SU-DHL-6 (cell line): Measurements from ENCODE around the gene ZNF138.

Experiments used
- EZH2phosphoT487 ChIP-seq: fragments of 200-600 bp; sonication (generic), shearing (Covaris generic); conservative IDR thresholded peaks from 2 replicates; pipeline ENCODE4 v1.6.1; 2018; ENCODE audit warnings: mild to moderate bottlenecking, antibody characterized with exemption, low read length, moderate library complexity, mixed read lengths
- TF ChIP-seq, protein P1 (sequence below): fragments of 200-600 bp; sonication (generic); IDR thresholded peaks from one replicate; pipeline ENCODE4 v1.5.1; 2017; ENCODE audit warnings: antibody characterized with exemption, mild to moderate bottlenecking, low read length, moderate library complexity; ENCODE audit not compliant: insufficient read depth, poor library complexity, severe bottlenecking

DNA sequence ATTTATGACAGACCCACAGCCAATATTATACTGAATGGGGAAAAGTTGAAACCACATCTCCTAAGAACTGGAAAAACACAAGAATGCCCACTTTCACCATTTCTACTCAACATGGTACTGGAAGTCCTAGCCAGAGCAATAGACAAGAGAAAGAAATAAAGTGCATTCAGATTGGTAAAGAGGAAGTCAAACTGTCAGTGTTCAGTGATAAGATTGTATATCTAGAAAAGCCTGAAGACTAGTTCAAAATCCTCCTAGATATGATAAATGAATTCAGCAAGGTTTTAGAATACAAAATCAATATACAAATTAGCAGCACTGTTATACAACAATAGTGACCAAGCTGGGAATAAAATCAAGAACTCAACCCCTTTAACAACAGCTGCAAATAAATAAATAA is 6.9 kb upstream of the ZNF138 start:
- TF ChIP-seq, protein P1, sequence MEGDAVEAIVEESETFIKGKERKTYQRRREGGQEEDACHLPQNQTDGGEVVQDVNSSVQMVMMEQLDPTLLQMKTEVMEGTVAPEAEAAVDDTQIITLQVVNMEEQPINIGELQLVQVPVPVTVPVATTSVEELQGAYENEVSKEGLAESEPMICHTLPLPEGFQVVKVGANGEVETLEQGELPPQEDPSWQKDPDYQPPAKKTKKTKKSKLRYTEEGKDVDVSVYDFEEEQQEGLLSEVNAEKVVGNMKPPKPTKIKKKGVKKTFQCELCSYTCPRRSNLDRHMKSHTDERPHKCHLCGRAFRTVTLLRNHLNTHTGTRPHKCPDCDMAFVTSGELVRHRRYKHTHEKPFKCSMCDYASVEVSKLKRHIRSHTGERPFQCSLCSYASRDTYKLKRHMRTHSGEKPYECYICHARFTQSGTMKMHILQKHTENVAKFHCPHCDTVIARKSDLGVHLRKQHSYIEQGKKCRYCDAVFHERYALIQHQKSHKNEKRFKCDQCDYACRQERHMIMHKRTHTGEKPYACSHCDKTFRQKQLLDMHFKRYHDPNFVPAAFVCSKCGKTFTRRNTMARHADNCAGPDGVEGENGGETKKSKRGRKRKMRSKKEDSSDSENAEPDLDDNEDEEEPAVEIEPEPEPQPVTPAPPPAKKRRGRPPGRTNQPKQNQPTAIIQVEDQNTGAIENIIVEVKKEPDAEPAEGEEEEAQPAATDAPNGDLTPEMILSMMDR = no peak
- TF ChIP-seq EZH2phosphoT487 = no peak
